ENCODE results near the gene TMEM53. TPM values are rescaled to one million over a fixed set of nuclear protein-coding genes. Genes with fewer than 3 reads are reported as not detected.
A peak's percentile ranks its signal among the peaks of the same experiment; 100 is the strongest.

TMEM53 gene
- total RNA-seq, 4 donors from 2014 or later = 5.2 to 23.4 (median 9.9) TPM

GRCh38 chr1:44719318-44719717, 45.0 kb upstream of the TMEM53 start:
- no peak for DNase-seq (ENCODE audit: low spot score in 2 of 2)
- no peak for TF ChIP-seq POLR2A (IDR thresholded peaks at IDR 0.05)
- TF ChIP-seq, protein P1, sequence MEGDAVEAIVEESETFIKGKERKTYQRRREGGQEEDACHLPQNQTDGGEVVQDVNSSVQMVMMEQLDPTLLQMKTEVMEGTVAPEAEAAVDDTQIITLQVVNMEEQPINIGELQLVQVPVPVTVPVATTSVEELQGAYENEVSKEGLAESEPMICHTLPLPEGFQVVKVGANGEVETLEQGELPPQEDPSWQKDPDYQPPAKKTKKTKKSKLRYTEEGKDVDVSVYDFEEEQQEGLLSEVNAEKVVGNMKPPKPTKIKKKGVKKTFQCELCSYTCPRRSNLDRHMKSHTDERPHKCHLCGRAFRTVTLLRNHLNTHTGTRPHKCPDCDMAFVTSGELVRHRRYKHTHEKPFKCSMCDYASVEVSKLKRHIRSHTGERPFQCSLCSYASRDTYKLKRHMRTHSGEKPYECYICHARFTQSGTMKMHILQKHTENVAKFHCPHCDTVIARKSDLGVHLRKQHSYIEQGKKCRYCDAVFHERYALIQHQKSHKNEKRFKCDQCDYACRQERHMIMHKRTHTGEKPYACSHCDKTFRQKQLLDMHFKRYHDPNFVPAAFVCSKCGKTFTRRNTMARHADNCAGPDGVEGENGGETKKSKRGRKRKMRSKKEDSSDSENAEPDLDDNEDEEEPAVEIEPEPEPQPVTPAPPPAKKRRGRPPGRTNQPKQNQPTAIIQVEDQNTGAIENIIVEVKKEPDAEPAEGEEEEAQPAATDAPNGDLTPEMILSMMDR (IDR thresholded peaks at IDR 0.05) = no peak
- intact Hi-C loops (cut with DNase I; ENCODE audit: low total_unique reads) = no loop called here
- no peak overlapping the region for H3K4me3 ChIP-seq (ENCODE audit: low read depth, poor library complexity, severe bottlenecking)
- 46 to 55% methylated on average over 5 of the region's 5 CpGs for WGBS, 2 donors

DNA sequence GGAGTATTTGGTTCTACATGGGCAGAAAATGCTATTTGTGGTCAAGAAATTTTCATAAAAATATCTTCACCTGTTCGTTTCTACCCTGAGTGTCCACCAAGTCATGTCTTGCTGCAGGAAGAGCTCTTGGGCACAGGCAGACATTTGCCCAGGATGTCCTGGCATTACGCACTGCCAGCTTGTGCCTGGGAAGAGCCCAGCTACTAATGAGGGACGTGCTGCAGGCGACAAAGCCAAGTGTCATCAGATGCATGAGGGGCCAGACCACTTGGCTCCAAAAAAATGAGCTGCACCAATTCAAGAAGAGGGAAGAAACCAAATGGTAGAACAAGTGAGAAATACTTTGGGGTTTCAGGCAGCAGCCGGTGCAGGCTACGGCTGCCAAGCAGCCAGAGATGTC, 43.8 kb upstream of the TMEM53 start:
- 68 to 79% methylated on average over 6 of the region's 6 CpGs for WGBS, 2 donors
- intact Hi-C loops (cut with DNase I; ENCODE audit: low total_unique reads) = no loop called here
- TF ChIP-seq POLR2A (IDR thresholded peaks at IDR 0.05) = no peak
- TF ChIP-seq, protein P1 (IDR thresholded peaks at IDR 0.05) = no peak
- DNase-seq (ENCODE audit: low spot score in 2 of 2) = no peak
- no peak overlapping the region for H3K4me3 ChIP-seq (ENCODE audit: low read depth, poor library complexity, severe bottlenecking)

DNA sequence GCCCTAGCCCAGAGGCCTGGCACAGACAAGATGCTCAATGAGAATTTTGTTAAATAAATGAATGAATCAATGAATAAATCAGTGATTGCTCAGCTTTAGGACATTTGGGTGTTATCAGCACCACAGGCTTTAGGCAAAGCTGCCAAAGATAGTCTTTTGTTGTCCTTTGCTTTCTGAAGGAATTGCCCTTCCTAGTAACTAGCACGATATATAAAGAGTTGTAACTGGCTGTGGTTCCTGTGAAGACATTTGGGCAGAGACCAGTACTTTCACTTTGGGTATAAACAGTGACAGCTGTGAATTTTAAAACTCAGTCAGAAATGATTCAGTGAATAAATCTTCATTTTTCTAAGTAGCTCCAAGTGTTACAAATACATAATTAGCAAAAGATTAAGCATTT, 43.4 kb upstream of the TMEM53 start:
- no peak for DNase-seq (ENCODE audit: low spot score in 2 of 2)
- intact Hi-C loops (cut with DNase I; ENCODE audit: low total_unique reads) = no loop called here
- TF ChIP-seq, protein P1 (IDR thresholded peaks at IDR 0.05) = no peak
- TF ChIP-seq POLR2A (IDR thresholded peaks at IDR 0.05) = no peak
- 43 to 46% methylated on average over 1 of the region's 1 CpG for WGBS, 2 donors
- no peak overlapping the region for H3K4me3 ChIP-seq (ENCODE audit: low read depth, poor library complexity, severe bottlenecking)

GRCh38 chr1:44717156-44717555, 42.9 kb upstream of the TMEM53 start:
- intact Hi-C loops (cut with DNase I; ENCODE audit: low total_unique reads) = no loop called here
- DNase-seq (ENCODE audit: low spot score in 2 of 2) = no peak
- 65 to 68% methylated on average over 4 of the region's 4 CpGs for WGBS, 2 donors
- no peak for TF ChIP-seq POLR2A (IDR thresholded peaks at IDR 0.05)
- TF ChIP-seq, protein P1 (IDR thresholded peaks at IDR 0.05) = no peak
- H3K4me3 ChIP-seq (ENCODE audit: low read depth, poor library complexity, severe bottlenecking) = no peak overlapping the region

DNA sequence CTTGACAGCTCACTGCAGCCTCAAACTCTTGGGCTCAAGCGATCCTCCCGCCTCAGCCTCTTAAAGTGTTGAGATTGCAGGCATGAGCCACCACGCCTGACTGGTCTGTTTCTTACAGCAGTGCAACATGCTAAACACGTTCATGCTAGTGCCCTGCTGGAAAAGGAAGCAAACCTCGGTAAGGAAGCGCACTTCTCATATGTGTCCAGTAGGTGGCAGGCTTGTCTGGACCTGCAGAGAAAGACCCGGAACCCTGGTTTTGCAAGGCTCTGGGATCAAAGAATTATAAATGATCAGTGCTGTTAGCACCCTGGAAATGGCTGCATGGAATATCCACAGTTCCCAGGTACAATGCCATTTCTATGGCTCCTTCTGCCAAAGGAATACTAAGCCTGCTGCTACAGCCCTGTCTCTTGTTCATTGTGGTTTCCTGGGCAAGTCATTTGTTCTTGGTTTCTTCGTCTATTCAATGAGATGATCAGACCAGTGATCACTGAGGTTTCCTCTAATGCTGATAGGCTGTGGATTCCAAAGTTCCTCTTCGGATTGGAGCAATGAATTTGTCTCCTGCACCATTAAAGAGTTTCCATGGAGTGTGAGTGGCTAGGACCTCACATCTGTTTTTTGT, 40.8 kb upstream of the TMEM53 start:
- 9 to 12% methylated on average over 9 of the region's 9 CpGs for WGBS, 2 donors
- intact Hi-C loops (cut with DNase I; ENCODE audit: low total_unique reads) = no loop called here
- H3K4me3 ChIP-seq (ENCODE audit: low read depth, poor library complexity, severe bottlenecking) = no peak overlapping the region
- TF ChIP-seq POLR2A (IDR thresholded peaks at IDR 0.05) = no peak
- TF ChIP-seq, protein P1 (IDR thresholded peaks at IDR 0.05) = peak in 1 of 3 donors; percentile 51
- peak in 1 of 2 donors; percentile 63 for DNase-seq (ENCODE audit: low spot score in 2 of 2)

DNA sequence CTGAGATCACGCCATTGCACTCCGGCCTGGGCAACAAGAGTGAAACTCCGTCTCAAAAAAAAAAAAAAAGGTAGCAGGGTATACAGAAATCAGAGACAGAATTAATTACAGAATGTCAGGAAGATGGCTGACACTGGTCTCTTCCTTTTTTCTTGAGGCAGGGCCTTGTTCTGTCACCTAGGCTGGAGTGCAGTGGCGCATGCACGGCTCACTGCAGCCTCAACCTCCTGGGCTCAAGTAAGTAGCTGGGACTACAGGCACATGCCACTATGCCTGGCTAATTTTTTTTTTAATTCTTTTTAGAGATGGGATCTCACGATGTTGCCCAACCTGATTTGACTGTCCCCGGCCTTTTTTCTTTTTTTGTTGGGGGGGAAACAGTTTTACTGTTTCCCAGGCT, 40.3 kb upstream of the TMEM53 start:
- H3K4me3 ChIP-seq (ENCODE audit: low read depth, poor library complexity, severe bottlenecking) = no peak overlapping the region
- intact Hi-C loops (cut with DNase I; ENCODE audit: low total_unique reads) = no loop called here
- 89 to 91% methylated on average over 7 of the region's 7 CpGs for WGBS, 2 donors
- DNase-seq (ENCODE audit: low spot score in 2 of 2) = no peak
- TF ChIP-seq, protein P1 (IDR thresholded peaks at IDR 0.05) = no peak
- no peak for TF ChIP-seq POLR2A (IDR thresholded peaks at IDR 0.05)

All from lower leg skin (tissue), 4 donors.